A204.1 (cell line): ENCODE results near the gene ELAPOR2.
"Not testable (repeated sequence)": the region's sequence is repeated elsewhere in the genome, so short reads cannot be mapped to it uniquely, and the experiment has no call there.

Source experiments
- FAIRE-seq: peaks from 2 replicates; lab custom pipeline; 2012; peaks lifted over from hg19 to GRCh38; lab: Jason Lieb, UNC

Gene ELAPOR2

GRCh38 chr7:87039691-87040299 lies 19.7 kb downstream of the ELAPOR2 start:
- not testable (repeated sequence) for FAIRE-seq

GRCh38 chr7:87038993-87039690 lies 20.3 kb downstream of the ELAPOR2 start:
- FAIRE-seq, result no peak

GRCh38 chr7:87036985-87037384 lies 22.5 kb downstream of the ELAPOR2 start:
- no peak for FAIRE-seq

- FAIRE-seq, result no peak
Observed at GRCh38 chr7:87032604-87033339, 26.7 kb downstream of the ELAPOR2 start.

- no peak for FAIRE-seq
Observed at GRCh38 chr7:87029078-87029477, 30.4 kb downstream of the ELAPOR2 start.

GRCh38 chr7:87028636-87029035 lies 30.8 kb downstream of the ELAPOR2 start:
- FAIRE-seq, result no peak

GRCh38 chr7:87027900-87028299 lies 31.6 kb downstream of the ELAPOR2 start:
- FAIRE-seq, result no peak

GRCh38 chr7:87021285-87021684 lies 38.2 kb downstream of the ELAPOR2 start:
- no peak for FAIRE-seq

GRCh38 chr7:87016606-87017005 lies 42.8 kb downstream of the ELAPOR2 start:
- FAIRE-seq, result no peak

- FAIRE-seq, result no peak
Observed at GRCh38 chr7:87013840-87014190, 45.6 kb downstream of the ELAPOR2 start.

GRCh38 chr7:87013136-87013839 lies 46.2 kb downstream of the ELAPOR2 start:
- FAIRE-seq, result no peak
